HPDE6-E6E7 (cell line): ENCODE measurements around the gene FASTKD3.
"Not testable (repeated sequence)": the region's sequence is repeated elsewhere in the genome, so short reads cannot be mapped to it uniquely, and the experiment has no call there.

Experiments used
- DNase-seq: peaks from one replicate; pipeline ENCODE4 v3.0.0; 2011; ENCODE audit warnings: missing footprints; ENCODE audit errors: extremely low spot score

The FASTKD3 gene, protein sequence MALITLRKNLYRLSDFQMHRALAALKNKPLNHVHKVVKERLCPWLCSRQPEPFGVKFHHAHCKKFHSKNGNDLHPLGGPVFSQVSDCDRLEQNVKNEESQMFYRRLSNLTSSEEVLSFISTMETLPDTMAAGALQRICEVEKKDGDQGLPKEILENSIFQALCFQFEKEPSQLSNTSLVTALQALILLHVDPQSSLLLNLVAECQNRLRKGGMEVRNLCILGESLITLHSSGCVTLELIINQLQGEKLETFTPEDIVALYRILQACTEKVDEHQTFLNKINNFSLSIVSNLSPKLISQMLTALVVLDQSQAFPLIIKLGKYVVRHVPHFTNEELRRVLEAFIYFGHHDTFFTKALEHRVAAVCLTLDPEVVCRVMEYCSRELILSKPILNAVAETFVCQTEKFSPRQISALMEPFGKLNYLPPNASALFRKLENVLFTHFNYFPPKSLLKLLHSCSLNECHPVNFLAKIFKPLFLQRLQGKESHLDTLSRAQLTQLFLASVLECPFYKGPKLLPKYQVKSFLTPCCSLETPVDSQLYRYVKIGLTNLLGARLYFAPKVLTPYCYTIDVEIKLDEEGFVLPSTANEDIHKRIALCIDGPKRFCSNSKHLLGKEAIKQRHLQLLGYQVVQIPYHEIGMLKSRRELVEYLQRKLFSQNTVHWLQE

DNA sequence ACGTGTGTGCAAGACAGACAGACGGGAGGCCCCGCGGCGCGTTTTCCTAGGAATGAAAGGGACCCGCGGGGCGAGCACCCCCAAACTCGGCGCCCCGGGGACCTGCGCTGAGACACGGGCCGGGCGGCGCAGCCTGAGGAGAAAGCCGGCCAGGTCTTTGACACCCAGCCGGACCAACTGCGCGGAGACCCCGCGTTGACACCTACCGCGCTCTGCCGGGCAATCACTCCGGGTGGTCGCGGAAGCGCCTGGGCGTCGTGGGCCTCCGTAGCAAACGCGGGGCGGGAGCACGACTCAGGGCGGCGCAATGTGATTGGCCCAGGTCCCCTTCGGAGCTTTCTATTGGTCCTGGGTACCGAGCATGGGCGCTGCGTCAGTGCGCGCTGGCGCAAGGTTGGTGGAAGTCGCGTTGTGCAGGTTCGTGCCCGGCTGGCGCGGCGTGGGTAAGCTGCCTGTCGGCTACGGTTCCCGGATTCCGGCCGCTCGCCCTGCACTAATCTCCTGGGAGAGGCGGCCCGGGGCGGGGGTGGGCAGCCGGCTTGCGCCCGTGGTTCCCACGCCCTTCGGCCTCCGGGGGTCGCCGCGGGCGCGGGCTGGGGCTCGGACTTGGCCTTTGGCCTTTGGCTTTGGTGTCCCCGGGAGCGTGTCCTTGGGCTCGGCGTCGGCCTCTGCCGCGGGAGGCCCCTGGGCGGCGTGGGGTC is at the start of gene FASTKD3, which contains the start of gene MTRR:
Gene FASTKD3, minus strand, starts transcription at position 259 of the 701 bp plus-strand sequence. CDS start 948 bp downstream, outside the sequence.
Gene MTRR, plus strand, starts transcription at position 376 of the 701 bp plus-strand sequence. CDS start 1,647 bp downstream, outside the sequence.
- peak; percentile 80 for DNase-seq

DNA sequence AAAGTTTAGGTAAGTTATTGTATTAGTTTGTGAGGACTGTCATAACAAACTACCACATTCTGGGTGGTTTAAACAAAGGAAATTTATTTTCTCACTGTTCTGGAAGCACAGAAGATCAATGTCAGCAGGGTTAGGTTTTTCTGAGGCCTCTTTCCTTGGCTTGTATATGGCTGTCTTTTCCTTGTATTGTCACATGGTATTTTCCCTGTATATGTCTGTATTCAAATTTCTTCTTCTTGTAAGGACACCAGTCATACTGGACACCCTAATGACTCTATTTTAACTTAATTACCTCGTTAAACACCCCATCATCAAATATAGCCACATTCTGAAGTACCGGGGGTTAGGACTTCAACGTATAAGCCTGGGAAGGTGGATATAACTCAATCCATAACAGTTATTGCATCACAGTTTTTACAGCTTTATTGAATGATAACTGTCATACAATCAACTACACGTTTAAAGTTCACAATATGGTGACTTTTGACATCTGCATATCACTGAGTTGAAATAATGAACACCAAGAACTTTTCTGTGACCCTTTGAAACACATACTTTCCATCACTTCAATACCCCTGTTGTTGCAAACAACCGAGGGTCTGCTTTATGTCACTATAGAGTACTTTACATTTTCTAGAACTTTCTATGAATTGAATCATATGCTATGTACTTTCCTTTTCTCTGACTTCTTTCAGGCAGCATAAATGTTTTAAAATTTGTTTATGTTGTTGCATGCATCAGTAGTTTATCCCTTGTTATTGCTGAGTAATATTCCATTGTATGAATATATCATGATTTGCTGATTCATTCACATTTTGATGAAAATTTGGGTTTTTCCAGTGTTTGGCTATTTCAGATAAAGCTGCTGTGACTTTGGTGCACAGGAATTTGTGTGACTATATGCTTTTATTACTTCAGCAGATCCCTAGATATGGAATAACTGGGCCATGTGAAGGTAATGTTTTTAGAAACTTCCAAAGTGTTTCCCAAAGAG is 48.6 kb upstream of the FASTKD3 start:
- DNase-seq = no peak

DNA sequence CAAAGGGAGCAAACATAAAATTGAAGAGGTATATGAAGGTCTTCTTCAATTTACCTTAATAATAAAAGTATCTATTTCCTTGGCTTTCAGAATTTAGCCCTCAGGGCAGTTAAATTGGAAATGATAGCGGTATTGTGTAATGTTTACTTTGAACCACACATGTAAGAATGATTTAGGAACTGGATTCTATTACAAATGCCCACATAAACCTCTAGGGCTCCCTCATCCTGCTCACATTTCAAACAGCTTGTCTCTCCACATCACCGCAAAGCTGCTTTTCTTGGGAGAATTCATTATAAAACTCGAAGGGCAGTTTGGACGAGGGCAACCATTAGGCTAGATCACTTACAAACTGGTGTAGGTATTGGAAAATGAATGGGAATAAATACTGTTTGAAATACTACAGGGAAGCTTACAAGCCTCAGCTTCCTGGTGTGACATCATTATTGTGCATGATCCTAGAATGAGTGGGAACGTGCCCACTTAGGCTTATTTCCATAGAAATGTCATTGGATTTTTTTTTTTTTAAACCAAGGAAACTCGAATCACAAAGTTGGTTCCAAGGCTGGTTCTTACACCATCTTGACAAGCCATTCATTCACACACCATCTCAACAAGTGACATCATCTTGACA is 47.5 kb upstream of the FASTKD3 start:
- no peak for DNase-seq

DNA sequence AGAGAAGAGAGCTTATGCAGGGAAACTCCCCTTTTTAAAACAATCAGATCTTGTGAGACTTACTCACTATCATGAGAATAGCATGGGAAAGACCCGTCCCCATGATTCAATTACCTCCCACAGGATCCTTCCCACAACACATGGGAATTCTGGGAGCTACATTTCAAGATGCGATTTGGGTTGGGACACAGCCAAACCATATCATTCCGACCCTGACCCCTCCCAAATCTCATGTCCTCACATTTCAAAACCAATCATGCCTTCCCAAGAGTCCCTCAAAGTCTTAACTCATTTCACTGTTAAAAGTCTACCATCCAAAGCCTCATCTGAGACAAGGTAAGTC is 42.6 kb upstream of the FASTKD3 start:
- not testable (repeated sequence) for DNase-seq

DNA sequence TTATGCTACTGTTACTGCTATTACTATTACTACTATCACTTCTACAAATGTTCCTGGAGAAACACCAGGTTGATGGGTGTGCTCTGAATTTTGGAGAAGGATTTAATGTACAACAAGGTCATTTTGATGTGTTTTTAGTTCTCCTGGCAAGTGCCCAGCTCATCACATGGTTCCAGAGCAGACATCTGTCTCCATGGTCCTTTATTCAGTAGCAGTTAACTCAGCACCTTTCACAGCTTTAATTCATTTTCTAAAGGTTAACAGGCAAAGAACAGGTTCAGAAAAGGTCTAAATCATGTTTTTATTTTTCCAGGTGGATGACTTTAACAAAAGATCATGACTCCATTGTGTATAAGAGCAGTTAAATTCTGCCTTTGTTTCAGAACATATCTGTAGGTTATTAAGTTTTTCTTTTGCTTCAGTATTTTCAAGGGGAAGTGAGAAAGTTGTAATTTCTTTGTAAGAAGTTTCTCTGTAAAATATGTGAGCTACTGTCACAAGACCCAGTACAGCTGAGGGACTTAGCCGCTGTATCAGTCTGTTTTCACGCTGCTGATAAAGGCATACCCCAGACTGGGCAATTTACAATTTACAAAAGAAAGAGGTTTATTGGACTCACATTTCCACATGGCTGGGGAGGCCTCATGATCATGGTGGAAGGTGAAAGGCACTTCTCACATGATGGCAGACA is 42.1 kb upstream of the FASTKD3 start:
- no peak for DNase-seq

DNA sequence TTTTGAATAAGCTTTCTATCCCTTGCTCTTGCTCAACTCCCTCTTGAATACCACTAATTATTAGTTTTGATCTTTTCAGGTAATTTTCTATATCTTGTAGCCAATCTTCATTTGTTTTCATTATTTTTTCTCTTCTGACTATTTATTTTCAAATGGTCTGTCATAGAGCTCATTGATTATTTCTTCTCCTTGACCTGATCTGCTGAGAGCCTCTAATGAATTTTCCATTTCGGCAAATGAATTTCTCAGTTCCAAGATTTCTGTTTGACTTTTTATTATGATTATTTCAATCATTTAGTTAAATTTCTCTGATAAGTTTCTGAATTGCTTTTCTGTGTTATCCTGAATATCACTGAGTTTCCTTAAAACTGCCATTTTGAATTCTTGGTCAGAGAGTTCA is 39.5 kb upstream of the FASTKD3 start:
- no peak for DNase-seq

DNA sequence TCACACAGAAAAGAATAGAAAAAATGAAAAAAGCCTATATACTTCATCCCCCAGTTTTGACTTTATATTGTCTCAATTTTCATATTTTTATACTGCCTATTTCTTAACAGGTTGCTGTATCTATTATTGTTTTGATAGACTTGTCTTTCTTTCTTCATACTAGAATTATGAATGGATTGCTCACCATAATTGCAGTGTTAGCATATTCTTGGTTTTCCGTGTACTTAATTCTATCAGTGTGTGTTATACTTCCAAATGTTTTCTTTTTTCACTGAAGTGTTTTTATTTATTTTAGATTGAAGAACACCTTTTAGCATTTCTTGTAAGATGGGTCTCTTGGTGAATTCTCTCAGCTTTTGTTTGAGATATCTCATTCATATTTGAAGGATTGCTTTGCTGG is 38.8 kb upstream of the FASTKD3 start:
- DNase-seq = no peak

DNA sequence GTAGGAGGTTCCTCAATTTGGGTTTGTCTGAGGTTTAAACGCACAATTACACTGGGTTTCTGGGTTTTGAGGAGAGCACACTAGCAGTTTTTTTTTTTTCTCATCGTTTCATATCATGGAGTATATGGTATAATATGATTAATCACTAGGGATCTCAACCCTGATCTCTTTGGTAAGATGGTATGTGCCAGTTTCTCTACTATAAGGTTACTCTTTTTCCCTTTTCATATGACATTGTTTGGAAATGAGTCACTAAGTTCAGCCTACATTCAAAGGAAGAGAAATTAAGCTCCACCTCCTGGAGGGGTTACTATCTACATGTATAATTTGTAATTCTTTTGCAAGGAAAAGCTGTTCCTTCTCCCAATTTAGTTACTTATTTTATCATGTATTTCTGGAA is 35.3 kb upstream of the FASTKD3 start:
- peak; percentile 26 for DNase-seq

DNA sequence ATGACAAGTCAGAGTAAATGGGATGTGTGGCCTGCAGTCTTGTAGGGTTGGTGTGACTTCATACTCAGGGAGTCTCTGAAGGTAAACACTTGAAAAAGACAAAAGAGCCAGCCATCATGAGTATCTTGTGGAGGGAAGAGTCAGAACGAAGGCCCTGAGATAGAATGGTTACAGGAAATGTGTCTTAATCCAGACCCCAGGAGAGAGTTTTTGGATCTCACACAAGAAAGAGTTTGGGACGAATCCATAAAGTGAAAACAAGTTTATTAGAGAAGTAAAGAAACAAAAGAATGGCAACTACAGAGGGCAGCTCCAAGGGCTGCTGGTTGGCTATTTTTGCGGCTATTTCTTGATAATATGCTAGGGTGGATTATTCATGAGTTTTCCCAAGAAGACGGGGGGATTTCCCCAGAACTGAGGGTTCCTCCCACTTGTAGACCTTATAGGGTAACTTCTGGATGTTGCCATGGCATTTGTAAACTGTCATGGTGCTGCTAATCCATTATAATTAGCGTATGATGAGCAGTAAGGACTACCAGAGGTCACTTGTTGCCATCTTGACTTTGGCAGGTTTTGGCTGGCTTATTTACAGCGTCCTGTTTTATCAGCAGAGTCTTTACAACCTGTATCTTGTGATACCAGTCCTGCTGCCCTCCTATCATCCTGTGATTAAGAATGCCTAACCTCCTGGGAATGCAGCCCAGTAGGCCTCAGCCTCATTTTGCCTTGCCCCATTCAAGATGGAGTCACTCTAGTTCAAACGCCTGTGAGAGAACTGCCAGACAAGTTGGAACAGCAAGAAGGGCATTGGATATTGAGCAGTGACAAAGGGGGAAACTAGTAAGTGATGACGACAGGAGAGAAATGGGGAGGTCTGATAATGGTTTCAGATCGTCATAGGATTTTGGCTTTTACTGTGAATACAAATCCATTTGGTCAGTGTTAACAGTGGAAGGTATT is 34.1 kb upstream of the FASTKD3 start:
- DNase-seq = no peak

DNA sequence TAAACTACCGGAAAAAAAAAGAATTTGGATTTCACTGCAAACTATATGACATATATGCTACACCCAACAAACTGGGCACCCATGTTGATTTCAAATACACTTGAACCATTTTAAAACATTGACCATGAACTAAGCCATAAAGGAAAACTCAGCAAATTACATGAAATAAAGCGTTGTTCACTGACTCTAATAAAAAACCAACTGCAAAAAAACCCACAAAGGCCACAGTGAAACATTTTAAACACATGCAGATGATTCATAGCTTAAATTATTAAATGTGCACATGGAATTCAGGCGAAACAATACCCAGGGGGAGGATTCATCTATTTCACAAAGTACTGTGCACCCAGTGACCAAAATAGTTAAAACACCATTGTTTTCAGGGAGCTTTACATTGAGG is 33.4 kb upstream of the FASTKD3 start:
- DNase-seq = no peak

DNA sequence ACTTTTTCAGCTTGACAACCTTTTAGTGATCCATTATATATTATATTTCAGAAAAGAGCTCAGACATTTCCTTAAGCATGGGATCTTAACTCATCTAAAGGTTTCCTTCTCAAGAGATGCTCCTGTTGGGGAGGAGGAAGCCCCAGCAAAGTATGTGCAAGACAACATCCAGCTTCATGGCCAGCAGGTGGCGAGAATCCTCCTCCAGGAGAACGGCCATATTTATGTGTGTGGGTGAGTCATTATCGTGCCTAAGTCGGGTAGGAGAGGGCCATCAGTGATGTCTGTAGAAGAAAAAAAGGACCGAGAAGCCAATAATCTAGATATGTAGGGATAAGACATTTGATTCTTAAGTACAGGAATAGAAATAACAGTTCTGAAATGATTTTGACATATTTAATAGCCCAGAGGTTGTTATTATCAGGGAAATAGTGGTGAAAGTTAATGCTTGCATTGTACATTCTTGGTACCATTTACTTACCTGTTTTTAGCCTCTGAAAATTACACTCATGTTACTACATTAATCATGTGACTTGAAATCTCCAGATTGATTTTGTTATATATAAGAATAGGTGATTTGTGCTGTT is 28.3 kb upstream of the FASTKD3 start:
- peak; percentile 44 for DNase-seq

DNA sequence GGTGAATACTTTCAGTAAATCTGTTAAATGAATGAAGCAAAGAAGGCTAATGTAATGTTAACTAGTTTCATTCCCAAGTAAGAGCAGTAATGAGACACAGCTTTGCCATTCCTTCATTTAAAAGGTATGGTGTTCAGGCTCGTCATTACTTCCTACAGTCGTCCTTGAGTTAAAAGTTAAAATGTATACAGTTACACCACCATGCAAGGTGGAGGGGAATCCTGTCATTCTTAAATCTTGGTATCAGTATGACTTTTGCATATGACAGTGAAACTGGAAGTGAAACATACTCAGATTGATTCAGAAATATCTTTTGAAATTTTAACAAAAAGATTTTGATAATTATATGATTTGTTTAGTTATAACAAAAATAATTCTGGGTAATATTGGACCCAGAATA is 26.0 kb upstream of the FASTKD3 start:
- DNase-seq = no peak

DNA sequence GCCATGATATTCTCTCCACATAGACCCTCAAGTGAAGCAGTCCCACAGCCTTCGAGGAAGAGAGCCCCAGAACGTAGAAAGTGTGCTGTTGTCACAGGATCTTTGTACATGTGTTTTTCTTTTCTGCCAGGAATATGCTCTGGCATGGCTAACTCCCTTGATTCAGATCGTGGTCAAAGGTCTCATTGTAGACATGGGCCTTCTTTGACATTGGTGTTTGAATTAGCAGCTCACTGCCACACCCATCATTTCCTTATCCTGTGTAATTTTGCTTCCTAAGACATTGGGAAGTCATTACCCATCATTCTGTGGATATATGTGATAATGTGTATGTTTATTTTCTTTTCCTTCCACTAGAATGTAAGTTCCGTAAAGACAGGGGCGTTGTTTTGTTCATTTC is 25.6 kb upstream of the FASTKD3 start:
- DNase-seq = no peak

DNA sequence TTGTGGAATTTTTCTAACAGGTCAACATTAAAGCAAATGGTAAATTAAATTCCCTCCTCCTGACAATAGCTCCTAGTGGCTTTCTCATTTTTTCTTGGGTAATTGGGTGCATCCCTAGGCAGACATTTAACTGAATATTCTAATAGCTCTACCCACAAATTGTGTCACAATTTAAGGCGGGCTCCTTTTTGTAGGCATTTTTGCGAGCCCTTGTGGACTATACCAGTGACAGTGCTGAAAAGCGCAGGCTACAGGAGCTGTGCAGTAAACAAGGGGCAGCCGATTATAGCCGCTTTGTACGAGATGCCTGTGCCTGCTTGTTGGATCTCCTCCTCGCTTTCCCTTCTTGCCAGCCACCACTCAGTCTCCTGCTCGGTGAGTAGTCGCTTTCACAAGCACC is 20.1 kb upstream of the FASTKD3 start:
- no peak for DNase-seq

DNA sequence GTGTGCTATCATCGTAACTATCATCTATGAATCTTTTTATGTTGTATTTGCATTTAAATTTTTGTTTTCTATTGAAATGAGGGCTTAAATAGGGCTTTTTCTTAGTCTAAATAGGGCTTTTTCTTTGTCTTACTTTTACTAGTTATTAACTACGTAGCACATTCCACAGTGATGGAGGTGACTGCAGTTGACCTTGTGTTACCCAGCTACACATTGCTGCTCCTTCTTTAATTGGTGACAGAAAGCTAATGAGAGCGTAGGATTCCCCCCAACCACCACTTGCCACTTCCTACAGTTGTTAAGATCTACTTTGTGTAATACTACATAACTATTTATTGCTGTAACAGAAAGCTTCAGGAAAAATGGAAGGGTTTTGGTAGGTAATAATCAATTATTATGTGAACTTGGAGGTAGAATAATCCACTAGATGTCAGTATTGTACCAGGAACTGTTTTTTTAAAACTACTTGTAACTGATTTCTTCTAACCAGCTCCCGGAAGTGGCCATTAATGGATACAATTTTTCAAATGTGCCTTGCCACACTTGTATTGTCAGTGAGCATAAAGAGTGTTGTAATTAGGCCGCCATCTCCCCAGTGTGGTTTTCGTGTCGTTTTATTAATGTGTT is 18.1 kb upstream of the FASTKD3 start:
- DNase-seq = no peak

DNA sequence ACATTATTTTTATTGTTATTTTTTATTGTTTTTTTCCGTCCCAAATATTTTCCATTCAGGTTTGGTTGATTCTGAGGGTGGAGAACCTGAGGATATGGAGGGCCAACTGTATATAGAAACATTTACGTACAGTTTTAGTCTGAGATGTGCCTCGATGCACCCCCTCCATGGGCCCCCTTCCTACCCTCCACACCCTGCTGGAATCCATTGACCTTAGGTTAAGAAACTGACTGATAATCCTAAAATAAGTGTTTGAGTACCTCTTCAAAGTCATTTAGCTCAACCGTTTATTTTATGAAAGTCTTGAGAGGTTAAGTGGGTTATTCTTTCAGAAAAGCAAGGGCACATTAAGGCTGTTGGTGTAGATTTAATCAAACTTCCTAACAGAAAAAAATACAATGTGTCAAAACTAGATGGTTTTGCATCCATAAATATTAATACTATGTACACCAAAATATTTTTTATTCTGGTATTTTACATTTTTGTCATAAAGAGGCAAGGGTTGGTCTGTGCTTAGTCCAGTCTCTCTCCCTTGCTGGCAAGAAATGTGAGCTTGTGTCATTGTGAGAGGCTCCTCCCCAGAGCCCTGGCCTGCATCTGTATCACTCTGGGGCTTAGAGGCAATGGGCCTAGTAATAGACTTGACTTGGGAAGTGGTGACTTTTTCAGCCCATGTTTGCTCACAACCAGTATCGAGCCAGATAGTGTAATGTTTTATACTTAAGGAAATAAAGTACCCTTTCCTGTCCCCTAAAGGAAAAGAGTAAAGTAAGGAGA is 15.8 kb upstream of the FASTKD3 start:
- no peak for DNase-seq

DNA sequence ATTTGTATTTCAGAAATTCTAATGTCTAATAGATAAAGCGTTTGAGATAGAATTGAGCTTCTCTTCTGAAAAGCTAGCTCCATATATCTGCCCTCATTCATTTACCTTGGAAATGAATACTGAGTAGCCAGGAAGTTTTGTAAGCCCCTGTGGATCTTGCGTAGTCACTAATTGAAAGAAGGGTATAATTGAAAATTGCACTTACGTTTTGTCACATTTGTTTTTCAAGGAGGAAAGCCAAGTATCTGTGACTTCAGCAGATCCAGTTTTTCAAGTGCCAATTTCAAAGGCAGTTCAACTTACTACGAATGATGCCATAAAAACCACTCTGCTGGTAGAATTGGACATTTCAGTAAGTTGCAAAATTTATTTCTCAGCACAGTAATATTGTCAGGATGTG is 14.1 kb upstream of the FASTKD3 start:
- no peak for DNase-seq

DNA sequence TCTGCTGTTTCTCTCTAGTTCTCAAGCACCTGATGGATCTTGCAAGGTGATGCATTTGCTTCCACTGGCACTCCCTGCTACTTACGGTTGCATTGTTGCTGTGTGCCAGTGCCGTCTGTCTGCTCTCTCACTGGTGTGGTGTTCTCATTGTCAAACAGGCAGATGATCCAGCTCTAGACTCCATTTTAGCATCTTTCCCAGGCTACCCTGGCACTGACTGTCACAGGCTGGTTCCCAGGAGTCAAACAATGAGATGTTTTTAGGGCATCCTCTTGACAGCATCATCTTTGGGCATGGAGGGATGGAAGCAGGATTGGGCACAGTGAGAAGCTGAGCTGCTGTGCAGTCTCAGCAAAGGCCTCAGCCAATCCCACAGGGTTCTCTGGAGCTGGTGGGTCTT is 13.0 kb upstream of the FASTKD3 start:
- no peak for DNase-seq
